ENCODE measurements around the gene MYADML2. TPM values are rescaled to one million over a fixed set of nuclear protein-coding genes. Genes with fewer than 3 reads are reported as not detected.

Gene MYADML2
- polyA plus RNA-seq, 4 donors: 0.03 to 0.06 TPM; not detected in 2

GRCh38 chr17:81939881-81940385, 7.1 kb downstream of the MYADML2 start:
- peaks cover 0 to 14% (median 3%) of the 10 kb centered on the region in 3 donors for H3K27me3 ChIP-seq (ENCODE audit: control insufficient read depth in 3 of 3, insufficient read depth in 3 of 3, low read length in 3 of 3)
- DNase-seq (no peak), FAIRE-seq (no peak)
- peaks cover 0 to 7% (median 0%) of the 10 kb centered on the region in 3 donors for H3K36me3 ChIP-seq (ENCODE audit: control insufficient read depth in 3 of 3, insufficient read depth in 2 of 3, low read depth in 1 of 3, low read length in 3 of 3)
- WGBS, 3 donors: 84 to 90% (median 85%) methylated on average over 16 to 21 of the region's 21 CpGs
- no peaks in the 10 kb centered on the region for H3K9me3 ChIP-seq (ENCODE audit: control insufficient read depth in 2 of 2, insufficient read depth in 1 of 2, low read depth in 1 of 2, low read length in 1 of 2)
- H3K27ac ChIP-seq (ENCODE audit: low read depth in 1 of 3, low read length in 2 of 3): no peak overlapping the region
- peaks cover 0 to 8% (median 0%) of the 10 kb centered on the region in 3 donors for H3K4me1 ChIP-seq (ENCODE audit: control insufficient read depth in 3 of 3, insufficient read depth in 2 of 3, low read depth in 1 of 3, low read length in 2 of 3)
- no peak overlapping the region for H3K4me3 ChIP-seq (ENCODE audit: low read depth in 1 of 3, low read length in 3 of 3)

GRCh38 chr17:81939218-81939617, 7.8 kb downstream of the MYADML2 start:
- peaks cover 0 to 10% (median 0%) of the 10 kb centered on the region in 3 donors for H3K36me3 ChIP-seq (ENCODE audit: control insufficient read depth in 3 of 3, insufficient read depth in 2 of 3, low read depth in 1 of 3, low read length in 3 of 3)
- FAIRE-seq (no peak), DNase-seq (no peak)
- H3K9me3 ChIP-seq (ENCODE audit: control insufficient read depth in 2 of 2, insufficient read depth in 1 of 2, low read depth in 1 of 2, low read length in 1 of 2): no peaks in the 10 kb centered on the region
- peaks cover 0 to 8% (median 0%) of the 10 kb centered on the region in 3 donors for H3K4me1 ChIP-seq (ENCODE audit: control insufficient read depth in 3 of 3, insufficient read depth in 2 of 3, low read depth in 1 of 3, low read length in 2 of 3)
- WGBS, 3 donors: 68 to 83% (median 79%) methylated on average over 14 to 15 of the region's 15 CpGs
- H3K27ac ChIP-seq (ENCODE audit: low read depth in 1 of 3, low read length in 2 of 3): no peak overlapping the region
- H3K27me3 ChIP-seq (ENCODE audit: control insufficient read depth in 3 of 3, insufficient read depth in 3 of 3, low read length in 3 of 3): peaks cover 0 to 14% (median 0%) of the 10 kb centered on the region in 3 donors
- no peak overlapping the region for H3K4me3 ChIP-seq (ENCODE audit: low read depth in 1 of 3, low read length in 3 of 3)

GRCh38 chr17:81935709-81936084, 11.3 kb downstream of the MYADML2 start:
- DNase-seq: no peak
- peaks cover 0 to 5% (median 0%) of the 10 kb centered on the region in 3 donors for H3K27me3 ChIP-seq (ENCODE audit: control insufficient read depth in 3 of 3, insufficient read depth in 3 of 3, low read length in 3 of 3)
- peaks cover 0 to 8% (median 0%) of the 10 kb centered on the region in 3 donors for H3K4me1 ChIP-seq (ENCODE audit: control insufficient read depth in 3 of 3, insufficient read depth in 2 of 3, low read depth in 1 of 3, low read length in 2 of 3)
- H3K36me3 ChIP-seq (ENCODE audit: control insufficient read depth in 3 of 3, insufficient read depth in 2 of 3, low read depth in 1 of 3, low read length in 3 of 3): peaks cover 0 to 16% (median 0%) of the 10 kb centered on the region in 3 donors
- H3K27ac ChIP-seq (ENCODE audit: low read depth in 1 of 3, low read length in 2 of 3): no peak overlapping the region
- H3K9me3 ChIP-seq (ENCODE audit: control insufficient read depth in 2 of 2, insufficient read depth in 1 of 2, low read depth in 1 of 2, low read length in 1 of 2): no peaks in the 10 kb centered on the region
- H3K4me3 ChIP-seq (ENCODE audit: low read depth in 1 of 3, low read length in 3 of 3): no peak overlapping the region
- FAIRE-seq: no peak
- 86 to 89% (median 88%) methylated on average over 6 of the region's 6 CpGs for WGBS, 3 donors

- Histone ChIP-seq H3K36me3 (ENCODE audit: control insufficient read depth in 3 of 3, insufficient read depth in 2 of 3, low read depth in 1 of 3, low read length in 3 of 3) (peaks cover 0 to 18% (median 0%) of the 10 kb centered on the region in 3 donors), H3K27ac (ENCODE audit: low read depth in 1 of 3, low read length in 2 of 3) (no peak overlapping the region), H3K27me3 (ENCODE audit: control insufficient read depth in 3 of 3, insufficient read depth in 3 of 3, low read length in 3 of 3) (peaks cover 0 to 5% (median 0%) of the 10 kb centered on the region in 3 donors), H3K9me3 (ENCODE audit: control insufficient read depth in 2 of 2, insufficient read depth in 1 of 2, low read depth in 1 of 2, low read length in 1 of 2) (no peaks in the 10 kb centered on the region), H3K4me1 (ENCODE audit: control insufficient read depth in 3 of 3, insufficient read depth in 2 of 3, low read depth in 1 of 3, low read length in 2 of 3) (peaks cover 0 to 8% (median 0%) of the 10 kb centered on the region in 3 donors), H3K4me3 (ENCODE audit: low read depth in 1 of 3, low read length in 3 of 3) (no peak overlapping the region)
- FAIRE-seq (no peak), DNase-seq (no peak)
- WGBS, 3 donors: 93 to 96% (median 94%) methylated on average over 36 to 38 of the region's 38 CpGs
These were observed 12.0 kb downstream of the MYADML2 start for GRCh38 chr17:81934850-81935708.

- H3K27ac ChIP-seq (ENCODE audit: low read depth in 1 of 3, low read length in 2 of 3): no peak overlapping the region
- DNase-seq (no peak), FAIRE-seq (no peak)
- no peak overlapping the region for H3K4me3 ChIP-seq (ENCODE audit: low read depth in 1 of 3, low read length in 3 of 3)
- H3K36me3 ChIP-seq (ENCODE audit: control insufficient read depth in 3 of 3, insufficient read depth in 2 of 3, low read depth in 1 of 3, low read length in 3 of 3): peaks cover 0 to 18% (median 0%) of the 10 kb centered on the region in 3 donors
- no peaks in the 10 kb centered on the region for H3K9me3 ChIP-seq (ENCODE audit: control insufficient read depth in 2 of 2, insufficient read depth in 1 of 2, low read depth in 1 of 2, low read length in 1 of 2)
- H3K4me1 ChIP-seq (ENCODE audit: control insufficient read depth in 3 of 3, insufficient read depth in 2 of 3, low read depth in 1 of 3, low read length in 2 of 3): peaks cover 0 to 8% (median 0%) of the 10 kb centered on the region in 3 donors
- H3K27me3 ChIP-seq (ENCODE audit: control insufficient read depth in 3 of 3, insufficient read depth in 3 of 3, low read length in 3 of 3): peaks cover 0 to 5% (median 0%) of the 10 kb centered on the region in 3 donors
- WGBS, 3 donors: 88 to 89% (median 88%) methylated on average over 22 to 23 of the region's 23 CpGs
These were observed 12.8 kb downstream of the MYADML2 start for GRCh38 chr17:81934098-81934757.

- Histone ChIP-seq H3K9me3 (ENCODE audit: control insufficient read depth in 2 of 2, insufficient read depth in 1 of 2, low read depth in 1 of 2, low read length in 1 of 2) (no peaks in the 10 kb centered on the region), H3K4me3 (ENCODE audit: low read depth in 1 of 3, low read length in 3 of 3) (no peak overlapping the region), H3K36me3 (ENCODE audit: control insufficient read depth in 3 of 3, insufficient read depth in 2 of 3, low read depth in 1 of 3, low read length in 3 of 3) (peaks cover 0 to 18% (median 0%) of the 10 kb centered on the region in 3 donors), H3K4me1 (ENCODE audit: control insufficient read depth in 3 of 3, insufficient read depth in 2 of 3, low read depth in 1 of 3, low read length in 2 of 3) (peaks cover 0 to 17% (median 0%) of the 10 kb centered on the region in 3 donors), H3K27ac (ENCODE audit: low read depth in 1 of 3, low read length in 2 of 3) (no peak overlapping the region), H3K27me3 (ENCODE audit: control insufficient read depth in 3 of 3, insufficient read depth in 3 of 3, low read length in 3 of 3) (peaks cover 0 to 14% (median 4%) of the 10 kb centered on the region in 3 donors)
- no peak for FAIRE-seq
- whole genome bisulfite sequencing, 3 donors: 84 to 92% (median 85%) methylated on average over 12 to 14 of the region's 14 CpGs
- DNase-seq: no peak
These were observed 13.8 kb downstream of the MYADML2 start for GRCh38 chr17:81933178-81933699.

GRCh38 chr17:81932333-81932983, 14.6 kb downstream of the MYADML2 start:
- Histone ChIP-seq H3K9me3 (ENCODE audit: control insufficient read depth in 2 of 2, insufficient read depth in 1 of 2, low read depth in 1 of 2, low read length in 1 of 2) (no peaks in the 10 kb centered on the region), H3K4me3 (ENCODE audit: low read depth in 1 of 3, low read length in 3 of 3) (no peak overlapping the region), H3K27ac (ENCODE audit: low read depth in 1 of 3, low read length in 2 of 3) (no peak overlapping the region), H3K4me1 (ENCODE audit: control insufficient read depth in 3 of 3, insufficient read depth in 2 of 3, low read depth in 1 of 3, low read length in 2 of 3) (peaks cover 0 to 16% (median 0%) of the 10 kb centered on the region in 3 donors), H3K27me3 (ENCODE audit: control insufficient read depth in 3 of 3, insufficient read depth in 3 of 3, low read length in 3 of 3) (peaks cover 0 to 15% (median 4%) of the 10 kb centered on the region in 3 donors), H3K36me3 (ENCODE audit: control insufficient read depth in 3 of 3, insufficient read depth in 2 of 3, low read depth in 1 of 3, low read length in 3 of 3) (peaks cover 0 to 18% (median 0%) of the 10 kb centered on the region in 3 donors)
- FAIRE-seq (no peak), DNase-seq (no peak)
- WGBS, 3 donors: 81 to 86% (median 83%) methylated on average over 9 of the region's 9 CpGs

All from small intestine (tissue), 7 donors.